SK-N-SH (cell line): ENCODE measurements around the gene PDE10A.

Source experiments
- CTCF ChIP-seq: fragments of 200-600 bp; sonication (generic); IDR thresholded peaks from 2 replicates; pipeline ENCODE4 v1.6.1; 2017; ENCODE audit warnings: antibody characterized with exemption, mild to moderate bottlenecking, moderate library complexity
- EP300 ChIP-seq, 2 experiments: IDR thresholded peaks; 2 replicates each; pipeline versions ENCODE4 v1.4.0 to v1.6.1; 2012; ENCODE audit warnings: borderline replicate concordance in 1 of 2, low read depth in 1 of 2, low read length in 1 of 2
- EZH2phosphoT487 ChIP-seq: fragments of 200-600 bp; sonication (generic); IDR thresholded peaks from 2 replicates; pipeline ENCODE4 v1.6.1; 2017; ENCODE audit warnings: low read depth, mixed run types, mild to moderate bottlenecking, antibody characterized with exemption, moderate library complexity, borderline replicate concordance
- FOXM1 ChIP-seq: IDR thresholded peaks from 2 replicates; pipeline ENCODE4 v1.4.0; 2012; ENCODE audit warnings: low read depth, mild to moderate bottlenecking
- MAX ChIP-seq: IDR thresholded peaks from 2 replicates; pipeline ENCODE4 v1.4.0; 2012; ENCODE audit warnings: low read depth
- NFIC ChIP-seq: IDR thresholded peaks from 2 replicates; pipeline ENCODE4 v1.4.0; 2012; ENCODE audit warnings: borderline replicate concordance
- POLR2AphosphoS5 ChIP-seq: IDR thresholded peaks from 2 replicates; pipeline ENCODE4 v1.6.1; 2012; ENCODE audit warnings: low read depth, low read length
- SIN3A ChIP-seq: IDR thresholded peaks from 2 replicates; pipeline ENCODE4 v1.6.1; 2012; ENCODE audit warnings: low read depth, mild to moderate bottlenecking, low read length, moderate library complexity, borderline replicate concordance
- TAF1 ChIP-seq: IDR thresholded peaks from 2 replicates; pipeline ENCODE4 v1.6.1; 2012; ENCODE audit warnings: low read depth, mild to moderate bottlenecking, low read length, moderate library complexity, borderline replicate concordance
- TEAD4 ChIP-seq: IDR thresholded peaks from 2 replicates; pipeline ENCODE4 v1.4.0; 2012; ENCODE audit warnings: mild to moderate bottlenecking, borderline replicate concordance; ENCODE audit not compliant: insufficient read depth
- USF2 ChIP-seq: fragments of 150-350 bp; IDR thresholded peaks from 2 replicates; pipeline ENCODE4 v1.6.1; 2017; ENCODE audit warnings: antibody characterized with exemption, low read length, low read depth, borderline replicate concordance

GRCh38 chr6:165702669-165703068, 39.6 kb upstream of the PDE10A start:
- TF ChIP-seq NFIC: no peak
- TF ChIP-seq CTCF: no peak
- TF ChIP-seq EZH2phosphoT487: no peak
- TF ChIP-seq TEAD4: no peak
- no peak for TF ChIP-seq TAF1
- TF ChIP-seq EP300 (IDR thresholded peaks at IDR 0.05; ENCODE audit: borderline replicate concordance in 1 of 2, low read depth in 1 of 2, low read length in 1 of 2): no peak
- no peak for TF ChIP-seq MAX
- no peak for TF ChIP-seq POLR2AphosphoS5
- no peak for TF ChIP-seq USF2
- no peak for TF ChIP-seq SIN3A
- no peak for TF ChIP-seq FOXM1
